ENCODE data around the gene BTG3.

BTG3 gene, protein sequence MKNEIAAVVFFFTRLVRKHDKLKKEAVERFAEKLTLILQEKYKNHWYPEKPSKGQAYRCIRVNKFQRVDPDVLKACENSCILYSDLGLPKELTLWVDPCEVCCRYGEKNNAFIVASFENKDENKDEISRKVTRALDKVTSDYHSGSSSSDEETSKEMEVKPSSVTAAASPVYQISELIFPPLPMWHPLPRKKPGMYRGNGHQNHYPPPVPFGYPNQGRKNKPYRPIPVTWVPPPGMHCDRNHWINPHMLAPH

GRCh38 chr21:17612565-17613241 lies at the start of gene BTG3:
BTG3 (minus strand) TSS chr21:17612901; CDS start chr21:17609144, 3,757 bp downstream.
- DNase-seq (ENCODE audit: low spot score), result peak; percentile 94

GRCh38 chr21:17660862-17661261 lies 48.2 kb upstream of the BTG3 start:
- no peak for DNase-seq (ENCODE audit: low spot score)

GRCh38 chr21:17660452-17660851 lies 47.8 kb upstream of the BTG3 start:
- no peak for DNase-seq (ENCODE audit: low spot score)

GRCh38 chr21:17658931-17659330 lies 46.2 kb upstream of the BTG3 start:
- no peak for DNase-seq (ENCODE audit: low spot score)

GRCh38 chr21:17651526-17651925 lies 38.8 kb upstream of the BTG3 start:
- DNase-seq (ENCODE audit: low spot score), result no peak

GRCh38 chr21:17650292-17650691 lies 37.6 kb upstream of the BTG3 start:
- no peak for DNase-seq (ENCODE audit: low spot score)

- no peak for DNase-seq (ENCODE audit: low spot score)
Observed at GRCh38 chr21:17646790-17647189, 34.1 kb upstream of the BTG3 start.

DNA sequence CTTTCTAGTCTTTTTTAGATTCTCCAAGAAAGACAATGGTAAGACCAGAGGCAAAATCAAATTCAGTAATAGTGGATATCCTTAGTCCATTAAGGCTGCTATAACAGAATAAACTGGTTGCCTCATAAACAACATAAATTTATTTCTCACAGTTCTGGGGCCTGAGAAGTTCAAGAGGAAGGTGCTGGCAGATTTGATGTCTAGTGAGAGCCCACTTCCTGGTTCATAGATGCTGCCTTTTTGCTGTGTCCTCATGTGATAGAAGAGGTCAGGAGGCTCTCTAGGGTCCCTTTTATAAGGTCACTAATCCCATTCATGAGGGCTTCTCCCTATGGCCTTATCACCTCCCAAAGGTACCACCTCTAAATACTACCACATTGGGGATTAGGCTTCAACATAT lies 31.5 kb upstream of the BTG3 start:
- DNase-seq (ENCODE audit: low spot score), result no peak

DNA sequence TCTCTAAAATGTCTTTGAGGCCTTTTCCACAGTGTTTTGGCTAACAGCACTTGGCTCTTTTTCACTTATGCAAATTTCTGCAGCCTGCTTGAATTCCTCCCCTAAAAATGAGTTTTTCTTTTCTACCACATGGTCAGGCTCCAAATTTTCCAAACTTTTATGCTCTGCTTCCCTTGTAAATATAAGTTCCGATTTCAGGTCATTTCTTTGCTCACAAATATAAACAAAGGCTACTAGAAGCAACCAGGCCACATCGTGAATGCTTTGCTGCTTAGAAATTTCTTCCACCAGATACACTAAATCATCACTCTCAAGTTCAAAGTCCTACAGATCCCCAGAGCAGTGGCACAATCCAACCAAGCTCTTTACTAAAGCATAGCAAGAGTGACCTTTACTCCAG lies 28.1 kb upstream of the BTG3 start:
- no peak for DNase-seq (ENCODE audit: low spot score)

DNA sequence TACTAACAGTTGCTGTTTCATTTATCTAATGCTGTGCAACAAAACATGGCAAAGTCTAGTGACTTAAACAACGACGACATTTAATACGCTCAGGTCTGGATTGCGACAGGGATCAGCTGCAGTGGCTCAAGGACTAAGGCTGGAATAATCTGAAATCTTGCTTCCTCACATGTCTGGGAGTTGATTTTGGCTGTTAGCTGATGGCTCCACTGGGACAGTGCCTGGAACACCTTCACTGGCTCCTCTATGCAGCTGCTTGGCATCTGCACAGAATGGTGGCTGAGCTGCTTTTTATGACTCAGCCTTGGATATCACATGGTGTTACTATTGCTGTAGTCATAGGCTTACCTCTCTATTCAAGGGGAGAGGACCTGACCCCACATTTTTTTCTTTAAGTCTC lies 24.0 kb upstream of the BTG3 start:
- DNase-seq (ENCODE audit: low spot score), result no peak

GRCh38 chr21:17631195-17631594 lies 18.5 kb upstream of the BTG3 start:
- DNase-seq (ENCODE audit: low spot score), result no peak

- DNase-seq (ENCODE audit: low spot score), result no peak
Observed at GRCh38 chr21:17622018-17622417, 9.3 kb upstream of the BTG3 start.

- no peak for DNase-seq (ENCODE audit: low spot score)
Observed at GRCh38 chr21:17616831-17617230, 4.1 kb upstream of the BTG3 start.

DNA sequence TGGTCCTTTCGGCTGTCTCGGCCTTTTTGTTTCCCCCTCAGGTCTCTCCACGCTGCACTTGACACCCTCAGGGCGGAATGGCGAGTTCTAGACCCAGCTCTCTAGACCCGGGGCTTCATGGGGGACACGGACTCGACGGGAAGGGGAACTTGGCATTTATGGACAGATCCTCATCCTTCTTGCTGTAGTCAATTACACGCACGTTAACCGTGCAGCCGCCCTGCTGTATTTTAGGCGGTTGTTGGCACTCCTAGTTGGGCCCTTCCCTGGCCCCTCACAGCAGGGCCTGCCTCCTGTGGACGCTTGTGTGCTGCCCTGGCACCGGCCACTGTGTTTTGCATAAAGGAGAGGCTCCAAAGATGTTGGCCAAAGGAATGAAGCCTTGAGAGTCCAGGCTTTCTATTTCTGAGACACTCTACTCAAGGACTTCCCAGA lies 558 bp upstream of the BTG3 start:
- peak; percentile 18 for DNase-seq (ENCODE audit: low spot score)

GRCh38 chr21:17612023-17612564 lies 607 bp downstream of the BTG3 start:
- peak; percentile 51 for DNase-seq (ENCODE audit: low spot score)

GRCh38 chr21:17611414-17612022 lies 1.2 kb downstream of the BTG3 start:
- DNase-seq (ENCODE audit: low spot score), result peak; percentile 83

DNA sequence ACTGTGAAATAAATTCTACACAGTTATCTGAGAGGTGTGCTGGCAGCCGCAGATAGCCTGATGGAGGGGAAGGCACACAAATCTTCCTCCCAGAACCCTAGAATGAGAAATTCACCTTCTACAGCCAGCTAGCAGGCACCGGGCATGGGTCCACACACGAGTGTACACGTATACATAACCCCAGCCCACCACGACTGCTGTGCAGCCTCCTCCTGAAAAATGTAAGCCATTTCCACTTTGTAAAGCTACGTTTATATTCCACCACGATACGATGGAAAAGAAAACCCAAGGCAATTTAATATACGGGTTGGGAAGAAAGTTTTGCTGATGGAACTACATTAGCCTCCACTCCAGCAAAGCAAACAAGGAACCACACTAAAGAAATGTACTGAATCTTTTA lies 1.8 kb downstream of the BTG3 start:
- peak; percentile 12 for DNase-seq (ENCODE audit: low spot score)

- no peak for DNase-seq (ENCODE audit: low spot score)
Observed at GRCh38 chr21:17609681-17610080, 3.0 kb downstream of the BTG3 start.

DNA sequence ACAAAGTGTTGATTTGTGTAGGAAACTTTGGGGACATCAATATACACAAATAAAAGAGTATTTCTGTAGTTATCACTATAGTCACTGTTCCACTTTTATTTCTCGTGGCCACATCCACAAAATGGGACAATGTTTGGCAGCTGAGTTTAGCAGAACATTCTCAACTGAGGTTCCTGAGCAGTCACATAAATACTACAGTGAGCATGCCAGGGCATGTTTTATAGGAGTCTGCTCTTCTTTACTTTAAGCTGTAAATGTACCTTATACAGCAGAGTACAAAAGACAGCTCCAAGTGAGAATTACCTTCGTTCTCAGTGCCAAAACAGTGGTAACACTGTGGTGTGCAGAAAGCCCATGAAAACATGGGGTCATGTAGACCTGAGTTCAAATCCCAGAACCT lies 5.0 kb downstream of the BTG3 start:
- no peak for DNase-seq (ENCODE audit: low spot score)

DNA sequence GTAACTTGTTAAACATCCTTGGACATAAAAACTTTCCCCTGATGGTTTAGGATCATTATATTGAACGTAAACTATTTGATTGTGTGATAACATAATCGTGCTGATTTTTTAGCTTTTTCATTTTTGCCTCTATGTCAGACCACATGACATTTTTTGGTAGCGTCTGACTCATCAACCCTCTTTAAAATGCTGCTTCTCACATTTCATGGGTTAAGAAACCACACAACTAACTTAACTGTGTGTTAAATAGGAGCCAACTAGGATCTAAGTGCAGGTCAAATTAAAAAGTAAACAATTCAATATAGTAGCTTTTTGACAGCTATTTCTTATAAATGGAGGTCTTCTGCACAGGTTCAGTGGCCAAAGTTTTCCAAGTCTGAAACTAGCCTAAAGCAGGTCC lies 9.8 kb downstream of the BTG3 start:
- DNase-seq (ENCODE audit: low spot score), result no peak

DNA sequence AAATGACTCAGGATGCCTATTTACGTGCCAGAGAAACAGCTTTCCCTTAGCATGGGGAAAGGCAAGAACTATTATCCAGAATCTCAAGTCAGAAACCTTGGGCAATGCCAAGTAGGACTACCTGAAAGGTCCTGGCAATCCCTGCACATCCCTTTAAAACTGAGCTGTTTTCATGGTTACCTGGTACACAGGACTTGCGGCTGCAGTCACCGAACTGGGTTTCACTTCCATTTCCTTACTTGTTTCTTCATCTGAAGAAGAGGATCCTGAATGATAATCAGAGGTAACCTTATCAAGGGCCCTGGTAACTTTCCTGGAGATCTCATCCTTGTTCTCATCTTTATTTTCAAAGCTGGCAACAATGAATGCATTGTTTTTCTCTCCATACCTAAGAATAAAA lies 14.3 kb downstream of the BTG3 start:
- DNase-seq (ENCODE audit: low spot score), result no peak

DNA sequence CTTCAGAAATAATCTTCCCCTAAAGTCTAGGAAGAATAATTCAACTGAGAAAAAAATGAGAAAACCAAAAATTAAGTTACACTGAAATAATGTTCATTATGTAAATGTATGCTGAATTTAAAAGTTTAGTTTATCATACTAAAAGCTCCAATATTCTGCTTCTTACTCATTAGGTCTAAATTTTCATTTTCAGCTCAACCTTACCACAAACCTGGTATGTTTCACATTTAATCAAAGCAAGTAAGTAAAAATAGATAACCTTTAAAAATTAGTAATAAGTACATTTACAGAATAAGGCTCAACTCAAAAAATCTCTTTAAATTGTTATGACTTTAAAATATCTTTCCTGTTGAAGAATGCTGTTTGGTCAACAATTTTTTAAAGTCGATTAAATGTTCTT lies 15.0 kb downstream of the BTG3 start:
- DNase-seq (ENCODE audit: low spot score), result no peak

DNA sequence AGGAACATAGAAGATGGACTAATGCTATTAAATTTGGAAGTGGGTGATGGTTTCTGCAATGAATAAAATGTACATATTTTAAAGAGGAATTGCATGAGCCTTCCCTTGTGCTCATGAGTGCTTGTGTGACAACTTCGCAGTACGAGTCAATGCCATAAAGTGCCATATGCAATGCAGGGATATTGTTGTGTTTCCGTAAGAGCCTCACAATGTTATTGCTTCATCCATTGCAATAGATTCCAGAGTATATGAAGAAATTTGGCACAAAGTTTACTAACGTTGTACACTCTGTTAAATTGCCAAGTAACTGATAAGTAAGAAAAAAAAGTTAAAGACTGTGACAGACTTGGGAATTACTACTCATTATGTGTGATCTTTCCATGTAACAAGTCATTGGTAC lies 22.3 kb downstream of the BTG3 start:
- no peak for DNase-seq (ENCODE audit: low spot score)

Measured in AG08396 (cell line).